GM18526 (cell line): Measurements from ENCODE around the gene LGALS4.

Experiments
- POLR2A ChIP-seq: IDR thresholded peaks from 3 replicates; pipeline ENCODE4 v1.6.1; 2011; ENCODE audit not compliant: insufficient read length; ENCODE audit errors: extremely low read depth

LGALS4 gene

DNA sequence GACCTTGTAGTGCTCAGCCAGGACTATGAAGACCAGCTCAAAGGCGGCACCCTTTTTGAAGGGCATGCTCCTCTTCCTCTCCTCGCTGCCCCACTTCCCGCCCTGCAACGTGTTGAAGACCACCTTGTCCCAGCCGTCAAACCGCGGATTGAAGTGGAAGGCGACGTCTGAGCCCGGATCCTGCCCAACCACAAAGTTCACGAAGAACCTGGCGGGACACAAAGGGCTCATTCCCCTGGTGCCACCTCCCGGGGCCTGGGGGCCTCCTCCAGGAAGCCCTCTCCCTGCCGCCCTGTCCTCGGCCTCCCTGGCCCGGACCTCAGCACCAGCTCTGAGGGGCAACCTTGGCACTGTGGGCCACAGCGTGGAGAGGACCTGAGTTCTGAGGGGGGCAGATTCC lies 4.0 kb downstream of the LGALS4 start:
- TF ChIP-seq POLR2A = no peak

DNA sequence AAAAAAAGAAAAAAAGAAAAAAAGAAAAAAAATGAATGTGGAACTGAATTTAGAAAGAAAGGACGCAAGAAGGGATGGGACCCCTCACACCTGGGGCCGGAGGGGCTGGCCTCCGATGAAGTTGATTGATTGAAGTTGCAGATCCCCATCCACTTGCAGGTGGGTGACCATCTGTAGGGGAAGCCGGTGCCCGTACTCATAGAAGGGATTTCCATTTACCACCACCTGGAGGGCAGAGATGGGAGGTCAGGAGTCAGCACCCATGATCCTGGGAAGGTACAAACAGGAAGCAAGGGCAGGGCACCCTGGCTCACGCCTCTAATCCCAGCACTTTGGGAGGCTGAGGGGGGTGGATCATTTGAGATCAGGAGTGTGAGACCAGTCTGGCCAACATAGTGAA lies 6.4 kb downstream of the LGALS4 start:
- no peak for TF ChIP-seq POLR2A

DNA sequence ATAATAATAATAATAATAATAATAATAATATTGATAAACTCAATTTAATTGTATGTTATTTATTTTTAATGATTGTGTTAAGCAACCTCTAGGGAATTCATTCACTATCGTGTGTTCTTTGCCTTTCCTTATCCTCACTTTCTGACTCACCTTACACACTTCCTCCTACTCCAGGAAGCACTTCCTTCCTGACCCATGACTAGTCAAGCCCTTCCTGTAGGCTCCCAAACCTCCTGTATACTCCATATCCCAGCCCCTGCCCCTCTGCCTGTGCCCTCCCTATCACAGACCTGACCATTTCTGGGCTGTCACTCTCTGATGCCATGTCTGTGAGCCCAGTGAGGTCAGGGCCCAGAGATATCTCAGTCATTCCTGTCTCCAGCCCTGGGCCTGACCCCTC lies 7.6 kb downstream of the LGALS4 start:
- TF ChIP-seq POLR2A = no peak

DNA sequence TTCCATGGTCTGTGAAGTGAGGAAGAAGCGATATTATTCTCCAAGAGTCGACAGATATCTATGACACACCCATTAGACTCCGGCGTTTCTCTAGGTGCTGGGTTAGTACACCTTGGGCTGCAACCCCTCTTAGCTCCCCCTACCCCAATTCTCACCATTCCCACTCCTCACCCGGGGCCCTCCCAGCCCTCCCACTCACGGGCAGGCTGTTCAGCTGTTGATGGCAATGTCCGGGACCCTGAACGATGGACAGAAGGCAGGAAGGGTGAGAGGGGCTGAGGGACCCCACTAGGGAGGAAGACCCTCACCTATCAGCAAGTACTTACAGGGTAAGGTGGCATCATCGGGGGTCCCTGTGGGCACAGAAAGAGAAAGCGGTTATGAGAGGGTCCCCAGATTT lies 9.2 kb downstream of the LGALS4 start:
- TF ChIP-seq POLR2A = no peak

DNA sequence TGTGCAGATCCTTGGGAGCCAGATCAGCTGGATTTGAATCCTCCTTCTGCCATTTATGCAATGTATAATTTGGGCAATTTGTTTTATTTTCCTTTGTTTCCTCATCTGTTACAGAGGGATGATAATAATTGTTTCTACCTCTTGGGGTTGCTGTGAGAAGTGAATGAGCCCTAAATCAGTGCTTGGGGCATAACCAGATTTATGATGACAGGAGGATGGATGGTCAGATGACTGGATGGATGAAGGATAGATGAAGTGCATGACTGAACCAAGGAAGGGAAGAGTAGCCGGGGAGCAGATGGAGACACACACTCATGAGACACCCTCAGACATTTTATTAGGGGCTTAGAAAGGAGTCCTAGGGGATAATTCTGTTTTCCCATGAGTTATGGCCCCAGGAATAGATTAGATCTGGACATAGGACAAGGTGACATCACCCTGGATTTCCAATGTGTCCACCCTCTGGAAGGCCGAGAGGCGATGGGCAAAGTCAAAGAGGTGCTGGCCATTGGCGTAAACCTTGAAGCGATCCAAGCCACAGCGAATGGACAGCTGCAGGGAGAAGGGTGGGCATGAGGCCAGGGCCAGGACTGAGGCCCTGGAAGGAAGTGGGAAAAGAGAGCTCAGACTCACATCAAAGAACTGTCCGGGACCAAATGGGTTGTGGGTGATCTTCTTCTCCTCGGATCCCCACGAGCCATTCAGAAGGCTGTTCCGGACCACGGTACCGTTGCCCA lies 11.2 kb downstream of the LGALS4 start:
- no peak for TF ChIP-seq POLR2A

DNA sequence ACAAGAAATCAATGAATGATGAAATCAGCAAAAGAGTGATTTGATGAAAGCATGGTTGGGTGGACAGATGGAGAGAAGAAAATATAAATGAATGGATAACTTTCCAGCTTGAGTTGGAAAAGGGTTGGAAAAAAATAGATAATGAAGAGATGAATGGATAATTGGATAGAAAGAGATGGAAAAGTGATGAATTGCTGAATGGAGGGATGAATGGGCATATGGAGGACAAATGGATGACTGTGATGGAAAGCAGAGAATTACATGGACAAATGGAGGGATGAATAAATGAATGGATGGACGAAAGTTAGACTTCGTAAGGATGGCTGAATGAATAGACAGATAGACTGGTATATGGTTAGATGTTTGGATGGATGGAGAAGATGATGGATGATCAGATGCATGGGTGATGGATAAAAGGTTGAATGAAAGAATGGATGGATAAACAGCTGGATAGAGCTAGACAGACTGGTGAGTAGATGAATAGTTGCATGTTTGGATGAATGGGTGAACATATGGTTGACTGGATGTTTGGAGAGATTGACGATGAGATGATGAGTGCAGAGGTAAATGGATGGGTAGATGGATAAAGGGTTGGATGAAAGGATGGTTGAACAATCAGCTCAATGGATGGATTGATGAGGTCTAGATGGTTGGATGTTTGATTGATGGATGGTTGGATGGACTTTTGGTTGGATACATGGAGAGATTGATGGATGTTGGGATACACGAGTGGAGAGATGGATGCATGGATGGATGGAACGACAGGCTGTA lies 12.0 kb downstream of the LGALS4 start:
- TF ChIP-seq POLR2A = no peak

DNA sequence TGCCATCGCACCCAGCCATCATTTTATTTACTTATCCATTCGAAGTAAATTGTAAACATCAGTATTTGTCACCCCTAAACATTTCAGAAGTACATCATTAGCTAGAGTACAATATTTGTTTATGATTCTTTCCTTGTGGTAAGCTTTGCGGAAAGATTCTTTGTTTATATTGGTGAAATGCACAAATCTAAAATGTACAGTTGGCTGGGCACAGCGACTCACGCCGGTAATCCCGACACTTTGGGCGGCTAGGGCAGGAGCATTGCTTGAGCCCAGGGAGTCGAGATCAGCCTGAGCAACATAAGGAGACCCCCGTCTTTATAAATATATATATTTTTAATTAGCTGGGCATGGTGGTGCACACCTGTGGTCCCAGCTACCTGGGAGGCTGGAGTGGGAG lies 13.6 kb downstream of the LGALS4 start:
- no peak for TF ChIP-seq POLR2A

DNA sequence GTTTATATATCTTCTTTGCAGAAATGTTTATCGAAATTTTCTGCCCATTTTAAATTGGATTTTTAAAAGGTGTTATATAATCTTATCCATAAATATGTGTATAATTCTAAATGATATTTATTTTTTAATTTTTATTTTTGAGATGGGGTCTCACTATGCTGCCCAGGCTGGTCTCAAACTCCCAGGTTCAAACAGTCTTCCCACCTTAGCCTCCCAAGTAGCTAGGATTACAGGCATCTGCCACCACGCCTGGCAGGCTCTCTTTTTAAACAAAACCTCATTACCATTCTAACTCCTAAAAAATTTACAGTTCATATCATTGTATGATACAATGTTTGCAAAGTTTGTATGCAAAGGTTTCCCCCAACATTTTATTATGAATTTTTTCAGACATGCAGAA lies 16.6 kb downstream of the LGALS4 start:
- TF ChIP-seq POLR2A = no peak

DNA sequence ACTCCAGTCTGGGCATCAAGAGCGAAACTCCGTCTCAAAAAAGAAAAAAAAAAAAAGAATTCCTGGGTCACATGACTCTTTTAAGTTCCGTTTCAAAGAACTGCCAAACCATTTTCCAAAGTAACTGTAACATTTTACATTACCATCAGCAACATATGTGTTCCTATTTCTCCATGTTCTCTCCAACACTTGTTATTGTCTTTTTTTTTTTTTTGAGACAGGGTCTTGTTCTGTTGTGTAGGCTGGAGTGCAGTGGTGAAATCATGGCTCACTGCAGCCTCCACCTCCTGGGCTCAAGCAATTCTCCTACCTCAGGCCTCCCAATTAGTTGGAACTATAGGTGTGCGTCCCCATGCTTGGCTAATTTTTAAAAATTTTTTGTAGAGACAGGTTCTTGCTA lies 17.2 kb downstream of the LGALS4 start:
- TF ChIP-seq POLR2A = no peak

DNA sequence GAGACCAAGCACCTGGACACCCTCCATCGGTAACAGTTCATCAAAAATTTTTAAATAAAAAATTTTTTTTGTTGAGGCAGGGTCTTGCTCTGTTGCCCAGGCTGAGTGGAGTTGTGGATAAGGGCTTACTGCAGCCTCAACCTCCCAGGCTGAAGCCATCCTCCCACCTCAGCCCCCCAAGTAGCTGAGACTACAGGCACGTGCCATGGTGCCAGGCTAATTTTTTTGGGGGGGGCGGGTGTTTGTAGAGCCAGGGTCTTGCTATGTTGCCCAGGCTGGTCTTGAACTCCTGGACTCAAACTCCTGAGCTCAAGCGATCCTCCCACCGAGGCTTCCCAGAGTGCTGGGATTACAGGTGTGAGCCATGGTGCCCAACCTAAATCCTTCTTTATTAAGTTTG lies 19.1 kb downstream of the LGALS4 start:
- TF ChIP-seq POLR2A = no peak

DNA sequence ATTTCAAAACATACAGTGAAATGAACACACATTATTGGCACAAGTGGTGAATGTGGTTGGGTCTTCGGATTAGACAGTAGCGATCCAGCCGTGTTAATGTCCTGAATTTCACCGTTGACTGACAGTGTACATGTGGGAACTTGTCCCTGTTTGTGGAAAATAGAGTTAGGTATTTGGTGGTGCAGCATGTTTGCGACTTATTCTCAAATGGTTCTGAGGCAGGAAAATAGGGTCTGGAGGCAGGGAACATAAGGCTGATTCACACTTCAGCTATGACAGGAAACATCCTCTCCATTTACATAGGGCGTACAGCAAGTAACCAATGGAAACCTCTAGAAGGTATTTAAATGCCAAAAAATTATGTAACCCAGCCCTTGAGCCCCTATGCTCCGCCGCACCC lies 19.6 kb downstream of the LGALS4 start:
- TF ChIP-seq POLR2A = no peak

DNA sequence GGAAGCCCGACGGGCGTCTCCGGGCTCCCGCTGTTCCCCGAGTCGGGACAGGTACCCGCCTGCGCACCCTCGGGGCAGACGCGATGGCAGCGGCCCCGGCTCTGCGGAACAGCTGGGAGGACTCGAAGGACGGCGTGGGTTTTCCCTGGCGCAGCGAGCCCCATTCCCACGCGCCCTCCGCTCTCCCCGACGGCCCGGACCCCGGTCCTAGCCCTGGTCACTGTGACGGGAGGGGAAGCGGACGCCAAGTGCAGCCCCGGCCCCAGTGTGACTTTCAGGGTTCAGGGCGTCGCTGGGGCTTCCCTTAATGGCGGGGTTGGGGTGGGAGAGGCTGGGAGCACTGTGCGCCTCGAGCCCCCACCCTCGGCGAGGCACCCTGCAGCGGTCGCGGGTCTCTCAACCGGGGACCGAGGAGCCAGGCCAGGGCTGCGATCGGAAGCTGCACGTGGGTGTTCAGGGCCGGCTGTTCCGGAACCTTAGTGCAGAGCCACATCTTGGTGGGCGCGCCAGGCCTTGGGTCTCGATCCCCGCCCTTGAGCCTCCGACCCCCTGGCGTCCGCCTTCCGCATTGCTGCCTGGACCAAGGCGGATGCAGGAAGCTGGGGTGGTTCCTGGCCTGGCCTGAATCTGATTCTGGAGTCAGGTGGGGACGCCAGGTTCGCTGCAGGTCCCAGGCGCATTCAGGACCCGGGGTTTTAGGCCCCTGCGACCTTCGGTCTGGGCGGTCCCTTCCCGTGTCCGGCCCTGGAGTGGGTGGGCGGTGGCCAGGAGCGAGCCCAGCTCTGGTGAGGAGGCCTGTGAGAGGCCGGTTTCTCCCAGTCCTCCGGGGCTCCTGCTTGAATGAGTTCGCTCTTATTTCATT lies 20.3 kb downstream of the LGALS4 start:
- no peak for TF ChIP-seq POLR2A

DNA sequence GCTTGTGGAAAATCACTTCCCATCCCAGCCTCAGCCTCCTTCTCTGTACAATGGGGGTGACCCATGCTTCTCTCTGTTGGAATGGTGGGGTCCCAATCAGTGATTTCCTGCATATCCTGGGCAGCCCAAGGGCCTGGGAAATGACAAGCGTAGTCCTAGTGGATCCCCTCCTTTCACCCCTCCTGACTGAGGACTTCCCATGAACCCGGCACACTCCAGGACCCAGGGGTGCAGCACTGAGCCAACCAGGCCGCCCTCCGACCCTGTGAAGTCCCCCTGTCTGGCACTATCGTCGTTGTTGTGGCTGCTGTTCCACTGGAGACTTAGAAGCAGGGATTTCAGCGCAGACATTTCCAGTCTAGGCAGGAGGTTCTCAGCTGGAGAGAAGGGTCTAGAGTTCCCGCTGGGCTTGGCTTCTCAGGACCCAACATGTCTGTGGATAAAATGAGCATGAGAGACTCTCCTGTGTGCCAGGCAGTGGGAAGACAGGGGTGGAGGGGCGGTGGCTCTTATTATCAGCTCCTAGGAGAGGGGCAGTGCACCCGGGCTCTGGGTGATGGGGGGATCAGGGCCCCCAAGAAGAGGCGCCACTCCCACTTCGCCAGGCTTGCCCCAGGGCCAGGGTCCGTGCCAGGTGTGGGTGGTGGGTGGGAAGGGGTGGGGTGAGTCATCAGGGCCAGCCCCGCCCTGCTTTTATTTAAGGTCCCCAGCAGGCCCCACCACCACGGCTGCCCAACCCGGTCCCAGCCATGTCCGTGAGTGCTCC lies 24.1 kb downstream of the LGALS4 start, which contains the start of gene LGALS7B:
TSS of gene LGALS7B (plus strand) at position 723 of the 766 bp plus-strand sequence. CDS start at position 750, 27 bp downstream.
- no peak for TF ChIP-seq POLR2A

DNA sequence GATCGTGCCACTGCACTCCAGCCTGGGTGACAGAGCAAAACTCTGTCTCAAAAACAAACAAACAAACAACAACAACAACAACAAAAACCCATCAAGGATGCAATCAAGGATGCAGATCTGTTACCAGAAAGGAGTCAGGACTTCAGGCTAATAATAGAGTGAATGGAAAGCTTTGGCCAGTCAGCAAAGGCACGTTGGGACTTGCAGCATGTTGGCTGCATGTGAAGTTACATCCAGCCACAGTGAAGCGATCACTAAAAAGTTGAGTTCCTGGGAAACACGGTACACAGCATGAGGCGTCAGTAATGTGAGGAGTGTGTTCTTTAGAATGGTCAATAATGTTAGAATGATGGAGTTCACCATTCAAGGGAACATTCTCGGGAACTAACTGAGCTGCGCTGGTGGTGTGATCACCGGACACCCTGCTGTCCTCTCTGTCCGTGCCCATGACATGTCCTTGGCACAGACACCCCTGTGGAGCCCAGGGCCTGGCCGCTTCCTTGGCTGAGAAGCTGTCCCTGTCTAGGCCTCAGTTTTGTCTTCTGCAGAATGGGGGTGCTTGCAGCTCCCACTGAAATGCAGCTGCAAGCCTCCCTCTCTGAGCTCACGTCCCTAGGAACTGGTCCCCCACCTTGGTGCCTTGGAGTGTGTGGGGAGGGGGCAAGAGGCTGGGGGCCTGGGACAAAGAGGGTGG lies 26.0 kb downstream of the LGALS4 start:
- TF ChIP-seq POLR2A = no peak
